ENCODE results near the gene CIROP.

CIROP gene

GRCh38 chr14:23104070-23104590 is 659 bp downstream of the CIROP start:
- Mint-ChIP-seq H3K9me3 (no peaks in the 10 kb centered on the region), H3K27ac (ENCODE audit: low read depth) (no peak overlapping the region), H3K4me1 (peaks cover 15% of the 10 kb centered on the region), H3K27me3 (peaks cover 7% of the 10 kb centered on the region), H3K4me3 (no peak overlapping the region), H3K36me3 (ENCODE audit: insufficient read depth) (peaks cover 10% of the 10 kb centered on the region)
- DNase-seq (ENCODE audit: low spot score in 2 of 2): no peak
- ATAC-seq (replicated peaks; ENCODE audit: extremely low read depth, poor library complexity, severe bottlenecking): no peak

GRCh38 chr14:23103581-23103980 is 1.2 kb downstream of the CIROP start:
- H3K27me3 Mint-ChIP-seq: peaks cover 7% of the 10 kb centered on the region
- no peak for DNase-seq (ENCODE audit: low spot score in 2 of 2)
- H3K4me1 Mint-ChIP-seq: peaks cover 17% of the 10 kb centered on the region
- H3K9me3 Mint-ChIP-seq: no peaks in the 10 kb centered on the region
- no peak overlapping the region for H3K4me3 Mint-ChIP-seq
- ATAC-seq (replicated peaks; ENCODE audit: extremely low read depth, poor library complexity, severe bottlenecking): no peak
- H3K27ac Mint-ChIP-seq (ENCODE audit: low read depth): no peak overlapping the region
- H3K36me3 Mint-ChIP-seq (ENCODE audit: insufficient read depth): peaks cover 14% of the 10 kb centered on the region

GRCh38 chr14:23102801-23103200 is 2.0 kb downstream of the CIROP start:
- ATAC-seq (replicated peaks; ENCODE audit: extremely low read depth, poor library complexity, severe bottlenecking): no peak
- no peaks in the 10 kb centered on the region for H3K9me3 Mint-ChIP-seq
- H3K4me3 Mint-ChIP-seq: no peak overlapping the region
- H3K27me3 Mint-ChIP-seq: peaks cover 7% of the 10 kb centered on the region
- H3K4me1 Mint-ChIP-seq: peaks cover 17% of the 10 kb centered on the region
- H3K36me3 Mint-ChIP-seq (ENCODE audit: insufficient read depth): peaks cover 19% of the 10 kb centered on the region
- DNase-seq (ENCODE audit: low spot score in 2 of 2): no peak
- H3K27ac Mint-ChIP-seq (ENCODE audit: low read depth): no peak overlapping the region

- Mint-ChIP-seq H3K27me3 (peaks cover 7% of the 10 kb centered on the region), H3K27ac (ENCODE audit: low read depth) (no peak overlapping the region), H3K4me3 (no peak overlapping the region), H3K4me1 (peaks cover 17% of the 10 kb centered on the region), H3K9me3 (no peaks in the 10 kb centered on the region), H3K36me3 (ENCODE audit: insufficient read depth) (peaks cover 24% of the 10 kb centered on the region)
- no peak for ATAC-seq (replicated peaks; ENCODE audit: extremely low read depth, poor library complexity, severe bottlenecking)
- no peak for DNase-seq (ENCODE audit: low spot score in 2 of 2)
Measured at GRCh38 chr14:23101986-23102625, 2.7 kb downstream of the CIROP start.

GRCh38 chr14:23101213-23101970 is 3.4 kb downstream of the CIROP start:
- Mint-ChIP-seq H3K27ac (ENCODE audit: low read depth) (no peak overlapping the region), H3K36me3 (ENCODE audit: insufficient read depth) (peaks cover 27% of the 10 kb centered on the region), H3K4me3 (no peak overlapping the region), H3K4me1 (peaks cover 17% of the 10 kb centered on the region), H3K27me3 (peaks cover 7% of the 10 kb centered on the region), H3K9me3 (no peaks in the 10 kb centered on the region)
- ATAC-seq (replicated peaks; ENCODE audit: extremely low read depth, poor library complexity, severe bottlenecking) (no peak), DNase-seq (ENCODE audit: low spot score in 2 of 2) (no peak)

GRCh38 chr14:23099212-23099861 is 5.5 kb downstream of the CIROP start:
- H3K27ac Mint-ChIP-seq (ENCODE audit: low read depth): no peak overlapping the region

GRCh38 chr14:23097786-23098185 is 7.0 kb downstream of the CIROP start:
- Mint-ChIP-seq H3K27ac (ENCODE audit: low read depth) (no peak overlapping the region), H3K36me3 (ENCODE audit: insufficient read depth) (peaks cover 26% of the 10 kb centered on the region), H3K4me3 (no peak overlapping the region), H3K4me1 (peaks cover 17% of the 10 kb centered on the region), H3K27me3 (no peaks in the 10 kb centered on the region), H3K9me3 (no peaks in the 10 kb centered on the region)
- ATAC-seq (replicated peaks; ENCODE audit: extremely low read depth, poor library complexity, severe bottlenecking) (no peak), DNase-seq (ENCODE audit: low spot score in 2 of 2) (no peak)

More at GRCh38 chr14:23099212-23099861, 5.5 kb downstream of the CIROP start:
- no peak for DNase-seq (ENCODE audit: low spot score in 2 of 2)
- Mint-ChIP-seq H3K9me3 (no peaks in the 10 kb centered on the region), H3K4me1 (peaks cover 17% of the 10 kb centered on the region), H3K36me3 (ENCODE audit: insufficient read depth) (peaks cover 23% of the 10 kb centered on the region), H3K4me3 (no peak overlapping the region), H3K27me3 (peaks cover 4% of the 10 kb centered on the region)
- ATAC-seq (replicated peaks; ENCODE audit: extremely low read depth, poor library complexity, severe bottlenecking): no peak

- Mint-ChIP-seq H3K27me3 (no peaks in the 10 kb centered on the region), H3K4me3 (no peak within 1 kb of the TSS), H3K9me3 (no peaks in the 10 kb centered on the region), H3K36me3 (ENCODE audit: insufficient read depth) (peaks cover 44% of the 10 kb centered on the region), H3K27ac (ENCODE audit: low read depth) (no peak within 1 kb of the TSS), H3K4me1 (peaks cover 22% of the 10 kb centered on the region)
- ATAC-seq (replicated peaks; ENCODE audit: extremely low read depth, poor library complexity, severe bottlenecking): peak; percentile 88
- peak in 1 of 2 donors; percentile 100 for DNase-seq (ENCODE audit: low spot score in 2 of 2)
Measured at GRCh38 chr14:23095196-23096108, 9.3 kb downstream of the CIROP start, which contains the start of gene C14orf119. TSS of gene C14orf119 (plus strand) at chr14:23095505. CDS start at chr14:23097659, 2,154 bp downstream.

GRCh38 chr14:23094666-23095195 is 10.1 kb downstream of the CIROP start, which contains the start of gene ACIN1:
TSS of gene ACIN1 (minus strand) at chr14:23095136. CDS start at chr14:23095112, 24 bp downstream.
- no peak within 1 kb of the TSS for H3K27ac Mint-ChIP-seq (ENCODE audit: low read depth)
- ATAC-seq (replicated peaks; ENCODE audit: extremely low read depth, poor library complexity, severe bottlenecking) (peak; percentile 30), DNase-seq (ENCODE audit: low spot score in 2 of 2) (peak in 1 of 2 donors; percentile 100)
- peaks cover 48% of the 10 kb centered on the region for H3K36me3 Mint-ChIP-seq (ENCODE audit: insufficient read depth)
- H3K4me1 Mint-ChIP-seq: peaks cover 15% of the 10 kb centered on the region
- no peak within 1 kb of the TSS for H3K4me3 Mint-ChIP-seq
- no peaks in the 10 kb centered on the region for H3K9me3 Mint-ChIP-seq
- no peaks in the 10 kb centered on the region for H3K27me3 Mint-ChIP-seq

- H3K4me1 Mint-ChIP-seq: peaks cover 14% of the 10 kb centered on the region
- DNase-seq (ENCODE audit: low spot score in 2 of 2) (peak in 1 of 2 donors; percentile 53), ATAC-seq (replicated peaks; ENCODE audit: extremely low read depth, poor library complexity, severe bottlenecking) (no peak)
- peaks cover 51% of the 10 kb centered on the region for H3K36me3 Mint-ChIP-seq (ENCODE audit: insufficient read depth)
- no peaks in the 10 kb centered on the region for H3K27me3 Mint-ChIP-seq
- H3K4me3 Mint-ChIP-seq: no peak overlapping the region
- no peak overlapping the region for H3K27ac Mint-ChIP-seq (ENCODE audit: low read depth)
- H3K9me3 Mint-ChIP-seq: no peaks in the 10 kb centered on the region
Measured at GRCh38 chr14:23093991-23094665, 10.7 kb downstream of the CIROP start.

GRCh38 chr14:23093526-23093925 is 11.3 kb downstream of the CIROP start:
- H3K36me3 Mint-ChIP-seq (ENCODE audit: insufficient read depth): peaks cover 52% of the 10 kb centered on the region
- DNase-seq (ENCODE audit: low spot score in 2 of 2) (no peak), ATAC-seq (replicated peaks; ENCODE audit: extremely low read depth, poor library complexity, severe bottlenecking) (no peak)
- H3K4me3 Mint-ChIP-seq: no peak overlapping the region
- peaks cover 13% of the 10 kb centered on the region for H3K4me1 Mint-ChIP-seq
- H3K9me3 Mint-ChIP-seq: no peaks in the 10 kb centered on the region
- no peaks in the 10 kb centered on the region for H3K27me3 Mint-ChIP-seq
- no peak overlapping the region for H3K27ac Mint-ChIP-seq (ENCODE audit: low read depth)

All from central memory CD8-positive, alpha-beta T cell (primary cell).